Activated T-helper 17 cell treated with anti-CD3 and anti-CD28 coated beads, Interleukin-2, amount 50 U/mL, for 72 hours (primary cell): Measurements from ENCODE around the gene RESF1. TPM values are rescaled to one million over a fixed set of nuclear protein-coding genes. Genes with fewer than 3 reads are reported as not detected.
A peak's percentile ranks its signal among the peaks of the same experiment; 100 is the strongest.
"Not testable (repeated sequence)": the region's sequence is repeated elsewhere in the genome, so short reads cannot be mapped to it uniquely, and the experiment has no call there.

Experiments used
- ATAC-seq: fragments of 150-1000 bp; cut with Tn5 transposase; replicated peaks from 2 replicates; pipeline ENCODE4 v1.10.0; 2021; ENCODE audit warnings: mild to moderate bottlenecking, moderate library complexity
- H3K27ac Mint-ChIP-seq: one replicate; pipeline ENCODE4 v1.8.0; 2022; ENCODE audit warnings: mixed read lengths
- H3K27me3 Mint-ChIP-seq: one replicate; pipeline ENCODE4 v1.8.0; 2022; ENCODE audit warnings: mixed read lengths
- H3K36me3 Mint-ChIP-seq: one replicate; pipeline ENCODE4 v1.8.0; 2022; ENCODE audit warnings: low read depth, mild to moderate bottlenecking, mixed read lengths
- H3K4me1 Mint-ChIP-seq: one replicate; pipeline ENCODE4 v1.8.0; 2022; ENCODE audit warnings: mixed read lengths
- H3K4me3 Mint-ChIP-seq: one replicate; pipeline ENCODE4 v1.8.0; 2022; ENCODE audit warnings: mild to moderate bottlenecking, mixed read lengths
- H3K9me3 Mint-ChIP-seq: one replicate; pipeline ENCODE4 v1.8.0; 2022; ENCODE audit warnings: mixed read lengths
- total RNA-seq, 2 donors: library from RNA; stranded (reverse); gene quantifications; one replicate each; pipeline ENCODE4 v1.2.3, GENCODE V29; 2022

The RESF1 gene
- total RNA-seq, result 10 to 100 TPM; 83.1 to 88.3 TPM

- Mint-ChIP-seq H3K27me3 (no peaks in the 10 kb centered on the region), H3K4me3 (peak within 1 kb of the TSS; percentile 94), H3K36me3 (peaks cover 46% of the 10 kb centered on the region), H3K9me3 (peaks cover 3% of the 10 kb centered on the region), H3K27ac (peak within 1 kb of the TSS; percentile 96), H3K4me1 (peaks cover 45% of the 10 kb centered on the region)
- ATAC-seq, result peak; percentile 84
These were observed at the start of gene RESF1 for GRCh38 chr12:31959161-31959700. RESF1 (plus strand) TSS chr12:31959415; CDS start chr12:31980956, 21,541 bp downstream.

GRCh38 chr12:31914927-31915326, 44.3 kb upstream of the RESF1 start:
- H3K27me3 Mint-ChIP-seq, result no peaks in the 10 kb centered on the region
- ATAC-seq, result no peak
- H3K9me3 Mint-ChIP-seq, result peaks cover 8% of the 10 kb centered on the region
- H3K27ac Mint-ChIP-seq, result no peak overlapping the region
- no peak overlapping the region for H3K4me3 Mint-ChIP-seq
- no peaks in the 10 kb centered on the region for H3K4me1 Mint-ChIP-seq
- no peaks in the 10 kb centered on the region for H3K36me3 Mint-ChIP-seq

- Mint-ChIP-seq H3K9me3 (peaks cover 5% of the 10 kb centered on the region), H3K36me3 (no peaks in the 10 kb centered on the region), H3K4me1 (no peaks in the 10 kb centered on the region), H3K4me3 (no peak overlapping the region), H3K27ac (no peak overlapping the region), H3K27me3 (no peaks in the 10 kb centered on the region)
- ATAC-seq, result no peak
These were observed 43.8 kb upstream of the RESF1 start for GRCh38 chr12:31915446-31915845.

GRCh38 chr12:31922341-31923062, 36.7 kb upstream of the RESF1 start:
- Mint-ChIP-seq H3K27ac (peak overlapping the region; percentile 86), H3K27me3 (no peaks in the 10 kb centered on the region), H3K4me1 (peaks cover 13% of the 10 kb centered on the region), H3K36me3 (peaks cover 6% of the 10 kb centered on the region), H3K9me3 (peaks cover 14% of the 10 kb centered on the region), H3K4me3 (peak overlapping the region; percentile 56)
- ATAC-seq, result peak; percentile 94

GRCh38 chr12:31923063-31923412, 36.2 kb upstream of the RESF1 start:
- H3K36me3 Mint-ChIP-seq, result peaks cover 6% of the 10 kb centered on the region
- H3K27ac Mint-ChIP-seq, result peak overlapping the region; percentile 86
- H3K9me3 Mint-ChIP-seq, result peaks cover 14% of the 10 kb centered on the region
- H3K4me1 Mint-ChIP-seq, result peaks cover 17% of the 10 kb centered on the region
- ATAC-seq, result peak; percentile 76
- H3K4me3 Mint-ChIP-seq, result peak overlapping the region; percentile 56
- no peaks in the 10 kb centered on the region for H3K27me3 Mint-ChIP-seq

GRCh38 chr12:31928246-31929026, 30.8 kb upstream of the RESF1 start:
- Mint-ChIP-seq H3K9me3 (peaks cover 9% of the 10 kb centered on the region), H3K4me3 (peak overlapping the region; percentile 85), H3K27me3 (no peaks in the 10 kb centered on the region), H3K4me1 (peaks cover 38% of the 10 kb centered on the region), H3K36me3 (peaks cover under 1% of the 10 kb centered on the region), H3K27ac (peak overlapping the region; percentile 97)
- ATAC-seq, result peak; percentile 79

GRCh38 chr12:31929027-31929526, 30.1 kb upstream of the RESF1 start:
- H3K4me1 Mint-ChIP-seq, result peaks cover 36% of the 10 kb centered on the region
- ATAC-seq, result peak; percentile 79
- H3K27me3 Mint-ChIP-seq, result no peaks in the 10 kb centered on the region
- peak overlapping the region; percentile 85 for H3K4me3 Mint-ChIP-seq
- peak overlapping the region; percentile 97 for H3K27ac Mint-ChIP-seq
- H3K36me3 Mint-ChIP-seq, result no peaks in the 10 kb centered on the region
- peaks cover 6% of the 10 kb centered on the region for H3K9me3 Mint-ChIP-seq

- Mint-ChIP-seq H3K9me3 (peaks cover 5% of the 10 kb centered on the region), H3K4me1 (peaks cover 31% of the 10 kb centered on the region), H3K4me3 (no peak overlapping the region), H3K36me3 (no peaks in the 10 kb centered on the region), H3K27ac (peak overlapping the region; percentile 45), H3K27me3 (no peaks in the 10 kb centered on the region)
- ATAC-seq, result no peak
These were observed 27.2 kb upstream of the RESF1 start for GRCh38 chr12:31931796-31932715.

GRCh38 chr12:31944299-31944698, 14.9 kb upstream of the RESF1 start:
- Mint-ChIP-seq H3K4me3 (no peak overlapping the region), H3K36me3 (no peaks in the 10 kb centered on the region), H3K27ac (no peak overlapping the region), H3K9me3 (peaks cover 5% of the 10 kb centered on the region), H3K27me3 (no peaks in the 10 kb centered on the region), H3K4me1 (no peaks in the 10 kb centered on the region)
- no peak for ATAC-seq

- ATAC-seq, result no peak
- peaks cover 5% of the 10 kb centered on the region for H3K9me3 Mint-ChIP-seq
These were observed 11.2 kb upstream of the RESF1 start for GRCh38 chr12:31947971-31948370.

GRCh38 chr12:31948697-31949359, 10.4 kb upstream of the RESF1 start:
- not testable (repeated sequence) for H3K9me3 Mint-ChIP-seq, H3K36me3 Mint-ChIP-seq, H3K4me3 Mint-ChIP-seq, ATAC-seq, H3K27me3 Mint-ChIP-seq, H3K27ac Mint-ChIP-seq
- peaks cover 16% of the 10 kb centered on the region for H3K4me1 Mint-ChIP-seq

More at GRCh38 chr12:31947971-31948370, 11.2 kb upstream of the RESF1 start:
- Mint-ChIP-seq H3K4me1 (peaks cover 16% of the 10 kb centered on the region), H3K36me3 (no peaks in the 10 kb centered on the region), H3K27ac (no peak overlapping the region), H3K4me3 (no peak overlapping the region), H3K27me3 (no peaks in the 10 kb centered on the region)

- H3K36me3 Mint-ChIP-seq, result no peaks in the 10 kb centered on the region
- no peaks in the 10 kb centered on the region for H3K9me3 Mint-ChIP-seq
These were observed 9.1 kb upstream of the RESF1 start for GRCh38 chr12:31950088-31950487.

GRCh38 chr12:31950492-31950891, 8.7 kb upstream of the RESF1 start:
- Mint-ChIP-seq H3K36me3 (no peaks in the 10 kb centered on the region), H3K4me3 (peak overlapping the region; percentile 55), H3K9me3 (no peaks in the 10 kb centered on the region), H3K27me3 (no peaks in the 10 kb centered on the region), H3K27ac (peak overlapping the region; percentile 53), H3K4me1 (peaks cover 23% of the 10 kb centered on the region)
- no peak for ATAC-seq

More at GRCh38 chr12:31950088-31950487, 9.1 kb upstream of the RESF1 start:
- peaks cover 19% of the 10 kb centered on the region for H3K4me1 Mint-ChIP-seq
- peak overlapping the region; percentile 53 for H3K27ac Mint-ChIP-seq
- no peaks in the 10 kb centered on the region for H3K27me3 Mint-ChIP-seq
- ATAC-seq, result no peak
- no peak overlapping the region for H3K4me3 Mint-ChIP-seq
